LHCN-M2 (cell line): Measurements from ENCODE around the gene TASOR. TPM values are rescaled to one million over a fixed set of nuclear protein-coding genes. Genes with fewer than 3 reads are reported as not detected.
A peak's percentile ranks its signal among the peaks of the same experiment; 100 is the strongest.
"Not testable (repeated sequence)": the region's sequence is repeated elsewhere in the genome, so short reads cannot be mapped to it uniquely, and the experiment has no call there.

Experiments used
- DNase-seq: peaks from one replicate; pipeline ENCODE4 v3.0.0-alpha.2; 2012; ENCODE audit warnings: low read depth
- polyA plus RNA-seq: library from polyadenylated mRNA; unstranded; fragments of >200 nt; gene quantifications from one replicate; pipeline ENCODE4 v1.2.1, GENCODE V29; 2012; ENCODE audit warnings: missing spikeins
- total RNA-seq: library from RNA; depleted of rRNA; stranded (reverse); fragments of >200 nt; gene quantifications from 2 replicates; pipeline ENCODE4 v1.2.3, GENCODE V29; 2014; rRNA removed

The TASOR gene, protein sequence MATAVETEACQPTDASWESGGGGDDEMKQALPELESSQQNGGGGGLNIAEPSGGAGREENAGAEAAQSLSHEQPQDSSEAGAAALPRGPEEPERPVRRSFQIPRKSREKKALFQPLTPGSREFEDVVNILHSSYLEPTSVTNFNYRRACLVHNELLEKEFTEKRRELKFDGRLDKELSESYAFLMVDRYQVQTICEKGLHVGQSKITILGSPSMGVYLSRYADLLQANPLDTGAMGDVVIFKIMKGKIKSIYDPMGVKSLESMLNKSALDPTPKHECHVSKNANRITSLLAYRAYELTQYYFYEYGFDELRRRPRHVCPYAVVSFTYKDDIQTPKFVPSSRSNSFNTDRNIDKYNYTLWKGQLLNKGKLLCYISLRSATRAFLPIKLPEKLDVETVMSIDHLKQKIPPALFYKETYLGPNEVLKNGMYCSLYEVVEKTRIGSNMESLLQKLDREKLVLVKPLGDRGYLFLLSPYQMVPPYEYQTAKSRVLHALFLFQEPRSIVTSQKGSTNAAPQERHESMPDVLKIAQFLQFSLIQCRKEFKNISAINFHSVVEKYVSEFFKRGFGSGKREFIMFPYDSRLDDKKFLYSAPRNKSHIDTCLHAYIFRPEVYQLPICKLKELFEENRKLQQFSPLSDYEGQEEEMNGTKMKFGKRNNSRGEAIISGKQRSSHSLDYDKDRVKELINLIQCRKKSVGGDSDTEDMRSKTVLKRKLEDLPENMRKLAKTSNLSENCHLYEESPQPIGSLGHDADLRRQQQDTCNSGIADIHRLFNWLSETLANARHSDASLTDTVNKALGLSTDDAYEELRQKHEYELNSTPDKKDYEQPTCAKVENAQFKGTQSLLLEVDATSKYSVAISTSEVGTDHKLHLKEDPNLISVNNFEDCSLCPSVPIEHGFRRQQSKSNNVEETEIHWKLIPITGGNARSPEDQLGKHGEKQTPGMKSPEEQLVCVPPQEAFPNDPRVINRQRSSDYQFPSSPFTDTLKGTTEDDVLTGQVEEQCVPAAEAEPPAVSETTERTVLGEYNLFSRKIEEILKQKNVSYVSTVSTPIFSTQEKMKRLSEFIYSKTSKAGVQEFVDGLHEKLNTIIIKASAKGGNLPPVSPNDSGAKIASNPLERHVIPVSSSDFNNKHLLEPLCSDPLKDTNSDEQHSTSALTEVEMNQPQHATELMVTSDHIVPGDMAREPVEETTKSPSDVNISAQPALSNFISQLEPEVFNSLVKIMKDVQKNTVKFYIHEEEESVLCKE (N-terminal part only)
- 58.7 and 72.3 TPM in 2 replicates for total RNA-seq
- 11.9 TPM for polyA plus RNA-seq

DNA sequence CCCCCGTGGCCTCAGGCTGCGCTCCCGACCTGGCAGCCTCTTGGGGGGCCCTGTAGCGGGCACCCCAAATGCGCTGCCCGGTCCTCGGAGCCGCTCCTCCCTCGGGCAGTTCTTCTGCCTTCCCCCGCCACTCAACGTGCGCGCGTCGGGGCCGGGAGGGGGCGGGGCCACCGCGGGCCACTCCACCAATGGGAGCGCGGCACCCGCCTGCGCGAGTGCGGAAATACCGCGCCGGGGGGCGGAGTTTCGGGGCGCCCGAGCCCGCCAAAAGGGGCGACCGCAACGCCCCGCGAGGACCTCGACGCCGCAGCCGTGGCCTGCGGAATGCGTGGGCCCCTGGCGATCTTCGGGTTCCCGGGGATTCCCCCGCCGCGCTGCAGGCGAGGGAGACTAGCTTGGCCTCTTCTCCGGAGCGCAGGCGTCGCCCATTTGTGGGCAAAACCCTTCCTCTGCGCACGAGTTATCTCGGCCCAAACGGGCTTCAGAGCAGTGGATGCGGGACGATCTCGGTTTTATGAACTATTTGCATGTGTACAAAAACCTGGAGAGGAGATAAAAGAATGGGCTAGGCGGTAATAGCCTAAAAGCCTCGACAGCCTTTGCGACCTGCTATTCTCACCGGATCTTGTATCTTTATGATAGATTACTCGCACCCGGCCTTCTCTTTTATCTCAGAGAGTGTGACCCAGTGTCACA is at the start of gene TASOR:
TSS of gene TASOR (minus strand) at position 144 of the 696 bp plus-strand sequence. CDS start 259 bp downstream, outside the sequence.
- DNase-seq, result peak; percentile 78

DNA sequence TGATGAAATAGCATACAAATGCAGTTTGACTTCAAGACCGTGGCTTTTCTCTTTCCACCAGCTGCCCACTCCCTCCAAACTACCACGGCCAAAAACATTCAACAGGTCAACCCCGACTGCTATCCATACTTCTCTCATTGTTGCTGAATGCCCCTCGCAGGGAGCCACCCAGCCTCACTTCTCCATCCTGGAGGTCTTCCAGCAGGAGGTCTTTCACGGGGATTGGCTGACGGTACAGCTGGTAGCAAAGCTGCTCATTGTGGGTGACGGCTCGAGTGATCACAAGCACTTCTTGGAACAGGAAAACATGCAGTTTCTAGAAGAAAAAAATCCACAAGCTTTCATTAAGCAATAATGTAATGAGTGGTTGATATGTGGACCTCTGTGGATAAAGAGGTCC is 49.0 kb upstream of the TASOR start:
- no peak for DNase-seq

DNA sequence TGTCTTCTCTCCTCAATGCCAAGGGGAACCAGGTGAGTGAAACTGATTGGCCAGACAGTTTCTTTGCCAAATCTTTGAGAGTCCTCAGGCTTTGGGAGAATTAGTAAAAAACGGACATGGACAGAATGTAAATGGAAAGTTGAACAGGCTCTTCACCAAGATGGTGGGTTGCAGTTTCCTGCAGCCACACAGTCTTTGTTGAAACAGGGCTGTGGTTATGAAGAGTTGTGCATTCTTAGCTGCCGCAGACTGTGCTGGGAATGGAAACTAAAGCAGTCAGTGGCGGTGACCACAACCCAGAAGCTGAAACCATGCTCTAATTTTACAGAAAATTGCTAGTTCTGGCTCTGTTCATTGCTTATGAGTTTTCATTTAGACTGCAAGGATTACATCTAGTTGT is 42.1 kb upstream of the TASOR start:
- DNase-seq, result no peak

DNA sequence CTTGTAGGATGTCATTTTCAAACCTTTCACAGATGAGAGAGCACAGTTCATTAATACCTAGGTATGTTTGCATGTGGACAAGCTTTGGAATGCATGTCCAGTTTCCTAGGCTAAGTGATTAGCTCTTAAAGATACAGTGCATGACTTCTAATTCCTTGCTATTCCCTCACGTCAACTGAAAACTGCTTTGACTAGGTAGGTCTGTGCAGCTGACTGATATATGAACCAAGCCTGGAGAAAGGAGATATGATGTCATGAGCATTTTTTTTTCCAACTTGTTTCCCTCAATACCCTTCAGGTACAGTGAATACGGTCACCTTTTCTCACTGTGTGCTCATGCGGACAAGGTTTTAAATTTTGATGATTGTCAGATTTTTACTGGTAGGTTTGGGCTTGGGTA is 41.6 kb upstream of the TASOR start:
- DNase-seq, result no peak

DNA sequence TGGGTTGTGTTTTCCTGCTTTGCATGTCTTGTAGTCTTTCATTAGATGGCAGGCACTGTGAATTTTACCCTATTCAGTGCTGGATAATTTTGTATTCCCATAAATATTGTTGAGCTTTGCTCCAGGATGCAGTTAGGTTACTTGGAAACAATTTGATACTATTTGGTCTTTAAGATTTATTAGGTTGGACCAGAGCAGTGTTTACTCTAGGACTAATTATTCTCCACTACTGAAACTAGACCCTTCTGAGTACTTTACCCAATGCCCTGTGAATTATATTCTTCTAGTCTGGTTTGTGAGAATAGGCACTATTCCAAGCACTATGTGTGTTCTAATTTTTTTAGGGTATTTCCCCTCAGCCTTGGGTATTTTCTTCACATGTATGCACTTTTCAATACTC is 37.8 kb upstream of the TASOR start:
- no peak for DNase-seq

DNA sequence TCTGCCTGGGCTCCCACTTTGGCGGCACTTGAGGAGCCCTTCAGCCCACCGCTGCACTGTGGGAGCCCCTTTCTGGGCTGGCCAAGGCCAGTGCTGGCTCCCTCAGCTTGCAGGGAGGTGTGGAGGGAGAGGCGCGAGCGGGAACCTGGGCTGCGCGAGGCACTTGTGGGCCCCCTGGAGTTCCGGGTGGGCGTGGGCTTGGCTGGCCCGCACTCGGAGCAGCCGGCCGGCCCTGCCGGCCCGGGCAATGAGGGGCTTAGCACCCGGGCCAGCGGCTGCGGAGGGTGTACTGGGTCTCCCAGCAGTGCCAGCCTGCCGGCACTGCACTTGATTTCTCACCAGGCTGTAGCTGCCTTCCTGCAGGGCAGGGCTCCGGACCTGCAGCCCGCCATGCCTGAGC is 35.7 kb upstream of the TASOR start:
- not testable (repeated sequence) for DNase-seq

DNA sequence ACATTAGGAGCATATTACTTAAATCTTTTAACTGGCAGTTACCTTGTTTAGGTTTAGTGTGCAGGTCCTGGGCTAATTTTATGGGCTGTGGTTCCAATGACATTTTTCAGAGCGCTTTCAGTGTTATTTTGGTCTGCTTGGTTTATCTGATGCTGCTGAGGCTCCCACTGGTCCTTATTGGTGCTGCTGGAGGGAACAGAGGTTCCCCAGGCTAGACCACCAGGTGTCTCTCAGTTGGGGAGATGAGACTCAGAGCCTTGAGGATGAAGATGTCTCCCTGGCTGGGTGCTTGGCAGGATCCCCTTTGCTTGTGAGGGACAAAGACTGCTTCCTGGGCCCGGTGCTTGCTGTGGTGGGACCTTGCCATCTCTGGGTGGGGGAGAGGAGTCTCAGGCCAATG is 28.3 kb upstream of the TASOR start:
- no peak for DNase-seq

DNA sequence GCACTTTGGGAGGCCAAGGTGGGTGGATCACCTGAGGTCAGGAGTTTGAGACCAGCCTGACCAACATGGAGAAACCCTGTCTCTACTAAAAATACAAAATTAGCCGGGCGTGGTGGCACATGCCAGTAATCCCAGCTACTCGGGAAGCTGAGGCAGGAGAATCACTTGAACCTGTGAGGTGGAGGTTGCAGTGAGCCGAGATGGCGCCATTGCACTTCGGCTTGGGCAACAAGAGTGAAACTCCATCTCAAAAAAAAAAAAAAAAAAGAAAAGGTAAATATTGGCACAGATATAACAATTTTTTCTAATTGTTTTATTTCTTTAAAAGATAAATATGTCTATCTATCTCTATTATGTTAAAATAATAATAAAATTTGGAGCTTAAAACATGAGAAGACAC is 24.3 kb upstream of the TASOR start:
- not testable (repeated sequence) for DNase-seq

DNA sequence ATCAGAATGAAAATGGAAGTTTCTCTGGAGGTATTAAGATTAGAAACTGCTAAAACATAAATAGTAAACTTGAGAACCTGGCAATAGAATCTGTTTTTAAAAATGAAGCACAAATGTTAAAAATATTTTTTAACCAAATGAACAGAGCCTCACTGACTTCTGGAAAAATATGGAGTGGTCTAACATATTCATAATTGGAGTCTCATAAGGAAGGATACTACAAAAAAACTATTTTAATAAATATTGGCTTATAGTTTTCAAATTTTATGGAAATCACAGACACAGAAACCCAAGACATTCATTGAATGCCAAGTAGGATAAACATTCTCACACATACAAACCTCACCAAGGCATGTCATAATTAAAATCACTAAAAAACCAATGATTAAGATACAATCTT is 23.6 kb upstream of the TASOR start:
- DNase-seq, result no peak

DNA sequence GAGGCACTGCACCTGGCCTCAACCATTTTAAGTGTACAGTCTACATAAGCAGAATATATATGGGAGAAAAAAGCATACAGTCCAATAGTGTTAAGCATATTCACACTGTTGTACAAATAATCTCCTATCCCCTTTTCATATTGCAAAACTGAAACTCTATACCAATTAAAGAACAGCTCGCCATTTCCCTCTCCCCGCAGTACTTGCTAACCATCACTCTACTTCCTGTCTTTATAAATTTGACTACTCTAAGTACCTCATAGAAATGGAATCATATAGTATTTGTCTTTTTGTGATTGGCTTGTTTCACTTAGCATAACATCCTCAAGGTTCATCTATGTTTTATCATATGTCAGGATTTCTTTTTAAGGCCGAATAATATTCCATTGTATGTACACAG is 21.6 kb upstream of the TASOR start:
- no peak for DNase-seq

DNA sequence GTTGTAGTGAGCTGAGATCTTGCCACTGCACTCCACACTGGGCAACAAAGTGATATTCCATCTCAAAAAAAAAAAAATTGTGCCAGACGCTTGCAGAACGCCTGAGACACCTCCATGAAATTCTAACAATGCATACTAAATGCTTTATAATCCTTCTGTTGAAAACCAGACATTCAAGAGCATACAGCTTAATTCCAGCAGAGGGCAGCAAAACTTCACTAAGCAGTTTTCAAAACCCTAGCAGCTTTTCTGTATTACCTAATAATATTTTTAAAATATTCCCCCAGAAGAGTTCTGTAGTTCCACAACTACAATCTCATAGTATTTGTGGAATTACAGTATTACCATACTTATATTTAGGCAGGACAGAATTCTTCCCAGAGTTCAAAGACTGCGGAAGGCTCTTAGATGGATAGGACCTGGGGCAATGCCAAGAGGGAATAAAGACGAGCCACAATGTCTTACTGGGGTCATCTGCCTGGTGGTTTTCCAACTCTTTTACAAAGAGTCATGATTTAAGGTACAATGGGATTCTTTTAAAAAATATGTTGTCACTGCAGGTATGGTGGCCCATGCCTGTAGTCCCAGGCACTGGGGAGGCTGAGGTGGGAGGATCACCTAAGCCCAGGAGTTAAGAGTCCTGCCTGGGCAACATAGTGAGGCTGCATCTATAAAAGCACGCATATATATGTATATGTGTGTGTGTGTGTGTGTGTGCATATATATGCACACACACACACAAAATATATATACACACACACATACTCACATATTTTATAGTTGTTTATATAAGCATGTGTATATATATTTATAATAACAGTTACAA is 19.6 kb upstream of the TASOR start:
- DNase-seq, result peak; percentile 61

DNA sequence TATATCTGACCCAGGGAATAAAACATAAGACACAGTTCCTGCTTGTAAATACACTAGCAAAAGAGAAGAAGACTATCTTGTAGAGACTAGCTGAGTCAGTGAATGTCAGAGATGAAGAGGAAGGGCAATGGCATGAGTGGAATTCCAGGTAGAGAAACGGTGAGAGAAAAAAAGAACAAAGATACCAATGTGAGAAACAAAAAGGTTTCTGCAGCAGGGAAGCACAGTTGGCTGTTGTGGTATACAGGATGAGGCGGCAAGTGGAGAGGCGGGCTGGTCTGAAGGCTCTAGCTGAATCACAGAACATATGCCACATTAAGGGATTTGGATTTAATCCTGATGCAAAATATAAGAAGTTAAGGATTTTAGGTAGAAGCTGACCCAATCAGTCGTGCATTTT is 17.1 kb upstream of the TASOR start:
- no peak for DNase-seq

DNA sequence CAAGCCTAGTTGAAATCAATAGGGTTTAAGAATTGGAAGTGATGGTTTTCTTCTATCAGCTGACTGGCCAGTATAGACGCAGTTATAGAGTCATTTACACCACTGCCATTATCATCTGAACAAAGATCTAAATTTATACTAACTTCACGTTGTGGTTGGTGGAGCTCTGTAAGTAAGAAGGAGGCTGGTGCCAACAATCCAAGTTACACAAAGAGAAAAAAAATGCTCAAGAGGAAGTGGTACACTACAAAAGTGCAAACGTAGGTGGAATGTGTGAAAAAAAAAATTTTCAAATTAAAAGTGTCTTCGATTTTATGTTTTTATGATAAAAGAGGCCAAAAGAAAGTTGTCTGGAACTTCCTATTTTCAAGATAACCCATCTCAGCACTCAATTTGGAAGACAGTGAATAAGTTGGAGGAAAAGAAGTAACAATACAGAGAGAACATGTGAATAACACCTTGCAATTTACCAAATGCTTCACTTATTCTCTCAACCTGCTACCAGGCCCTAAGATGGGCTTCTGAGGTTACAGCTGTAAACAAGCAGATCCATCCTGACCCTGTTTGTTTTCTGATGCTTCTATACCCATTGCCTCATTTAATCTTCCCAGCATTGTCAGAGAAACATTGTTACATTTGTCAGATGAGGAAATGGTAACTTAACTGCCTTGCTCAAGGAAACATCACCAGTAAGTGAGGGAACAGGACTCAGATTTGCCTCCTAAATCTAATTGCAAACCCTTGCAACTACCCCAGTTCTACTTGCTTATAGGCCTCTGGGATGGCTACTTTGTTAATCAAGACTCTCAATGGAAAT is 12.0 kb upstream of the TASOR start:
- no peak for DNase-seq

DNA sequence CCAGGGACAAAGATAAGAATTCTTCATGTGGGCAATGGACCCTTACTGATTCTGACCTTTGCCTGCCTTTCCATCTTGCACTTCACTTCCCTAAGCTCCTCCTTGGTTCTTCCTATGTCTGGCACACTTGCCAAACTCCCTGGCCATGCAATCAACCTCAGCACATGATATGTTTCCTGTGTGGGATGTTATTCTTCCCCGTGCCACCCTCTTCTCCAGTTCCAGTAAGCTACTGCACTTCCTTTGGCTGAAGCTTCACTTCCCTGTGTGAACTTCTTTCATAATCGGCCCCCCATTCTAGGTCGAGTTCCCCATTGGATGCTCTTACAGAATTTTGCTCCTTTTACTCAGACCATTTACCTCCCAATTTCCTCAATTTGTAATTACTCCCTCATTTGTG is 10.7 kb upstream of the TASOR start:
- DNase-seq, result no peak

DNA sequence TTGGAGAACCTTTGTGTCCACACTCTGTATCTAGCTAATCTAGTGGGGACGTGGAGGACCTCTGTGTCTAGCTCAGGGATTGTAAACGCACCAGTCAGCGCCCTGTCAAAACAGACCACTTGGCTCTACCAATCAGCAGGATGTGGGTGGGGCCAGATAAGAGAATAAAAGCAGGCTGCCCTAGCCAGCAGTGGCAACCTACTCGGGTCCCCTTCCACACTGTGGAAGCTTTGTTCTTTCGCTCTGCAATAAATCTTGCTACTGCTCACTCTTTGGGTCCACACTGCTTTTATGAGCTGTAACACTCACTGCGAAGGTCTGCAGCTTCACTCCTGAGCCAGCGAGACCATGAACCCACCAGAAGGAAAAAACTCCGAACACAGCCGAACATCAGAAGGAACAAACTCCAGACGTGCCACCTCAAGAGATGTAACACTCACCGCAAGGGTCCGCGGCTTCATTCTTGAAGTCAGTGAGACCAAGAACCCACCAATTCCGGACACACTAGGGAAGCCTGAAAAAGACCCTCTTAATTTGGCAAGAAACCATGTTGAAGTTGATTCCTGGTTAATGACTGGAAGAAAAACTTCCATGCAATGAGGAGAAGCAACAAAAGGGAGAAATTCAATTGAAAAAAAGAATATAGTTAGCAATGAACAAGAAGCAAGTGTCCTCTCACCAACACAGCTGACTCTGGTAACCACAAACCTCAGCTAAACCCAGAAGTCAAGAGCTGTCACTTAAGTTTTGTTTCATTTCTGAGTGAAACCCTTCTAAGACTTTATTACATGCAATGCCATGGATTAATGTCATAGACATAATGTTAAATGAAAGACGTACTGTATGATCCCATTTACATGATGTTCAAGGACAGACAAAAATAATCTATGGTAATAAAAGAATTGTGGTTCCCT is 9.7 kb upstream of the TASOR start:
- peak; percentile 17 for DNase-seq

DNA sequence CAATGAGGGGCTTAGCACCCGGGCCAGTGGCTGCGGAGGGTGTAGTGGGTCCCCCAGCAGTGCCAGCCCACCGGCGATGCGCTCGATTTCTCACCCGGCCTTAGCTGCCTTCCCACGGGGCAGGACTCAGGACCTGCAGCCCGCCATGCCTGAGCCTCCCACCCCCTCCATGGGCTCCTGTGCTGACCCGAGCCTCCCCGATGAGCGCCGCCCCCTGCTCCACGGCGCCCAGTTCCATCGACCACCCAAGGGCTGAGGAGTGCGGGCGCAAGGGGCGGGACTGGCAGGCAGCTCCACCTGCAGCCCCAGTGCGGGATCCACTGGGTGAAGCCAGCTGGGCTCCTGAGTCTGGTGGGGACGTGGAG is 8.9 kb upstream of the TASOR start:
- not testable (repeated sequence) for DNase-seq

DNA sequence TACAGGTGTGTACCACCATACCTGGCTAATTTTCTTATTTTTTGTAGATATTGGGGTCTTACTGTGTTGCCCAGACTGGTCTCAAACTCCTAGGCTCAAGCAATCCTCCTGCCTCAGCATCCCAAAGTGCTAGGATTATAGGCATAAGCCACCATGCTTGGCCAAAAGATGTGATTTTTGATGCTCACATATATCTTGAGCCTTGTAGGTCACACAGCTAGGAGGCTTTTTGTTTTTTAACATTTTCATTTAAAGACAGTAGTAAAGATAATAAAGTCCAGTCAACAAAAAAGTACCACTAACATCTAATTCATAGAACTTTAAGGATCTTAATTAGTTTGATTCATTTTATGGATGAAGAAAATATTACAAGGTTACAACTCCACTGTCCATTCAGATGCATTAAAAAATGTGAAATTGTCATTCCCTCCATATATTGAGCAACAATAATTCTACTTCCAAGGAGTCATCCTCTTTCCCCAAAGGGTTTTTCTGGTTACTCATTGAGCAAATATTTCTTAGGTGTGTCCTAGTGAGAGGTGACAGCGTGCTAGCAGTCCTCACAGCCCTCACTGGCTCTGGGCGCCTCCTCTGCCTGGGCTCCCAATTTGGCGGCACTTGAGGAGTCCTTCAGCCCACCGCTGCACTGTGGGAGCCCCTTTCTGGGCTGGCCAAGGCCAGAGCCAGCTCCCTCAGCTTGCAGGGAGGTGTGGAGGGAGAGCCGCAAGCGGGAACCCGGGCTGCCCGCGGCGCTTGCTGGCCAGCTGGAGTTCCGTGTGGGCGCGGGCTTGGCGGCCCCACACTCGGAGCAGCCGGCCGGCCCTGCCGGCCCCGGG is 8.3 kb upstream of the TASOR start:
- DNase-seq, result no peak

DNA sequence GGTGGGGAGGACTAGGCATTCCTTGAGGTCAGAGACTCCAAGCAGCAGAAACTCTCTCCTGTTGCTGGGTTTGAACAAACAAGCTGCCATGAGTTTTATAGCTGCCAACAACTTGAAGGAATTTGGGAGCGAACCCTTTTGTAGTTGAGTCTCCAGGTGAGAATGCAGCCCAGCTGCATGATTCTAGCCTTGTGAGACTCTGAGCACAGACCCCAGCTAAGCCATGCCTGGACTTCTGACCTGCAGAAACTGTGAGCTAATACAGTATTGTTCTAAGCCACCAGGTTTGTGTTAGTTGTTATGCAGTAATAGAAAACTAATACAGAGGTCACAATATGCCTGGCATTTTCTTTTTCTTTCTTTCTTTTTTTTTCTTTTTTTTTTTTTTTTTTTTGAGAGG is 6.2 kb upstream of the TASOR start:
- DNase-seq, result no peak
